ENCODE data around the gene BAAT. TPM values are rescaled to one million over a fixed set of nuclear protein-coding genes. Genes with fewer than 3 reads are reported as not detected.

The BAAT gene
- total and polyA plus RNA-seq, 2 experiments from 2014 or later, result 19.8 to 41.8 TPM

GRCh38 chr9:101366038-101366756 lies 18.6 kb downstream of the BAAT start:
- peak overlapping the region; percentile 61 for H3K4me2 ChIP-seq

GRCh38 chr9:101365181-101365580 lies 19.6 kb downstream of the BAAT start:
- Histone ChIP-seq H3K9me2 (replicated peaks; ENCODE audit: insufficient read depth) (no peaks in the 10 kb centered on the region), H3K36me3 (replicated peaks; ENCODE audit: insufficient read depth, low read depth) (no peaks in the 10 kb centered on the region), H3K27ac (peak overlapping the region; percentile 46), H4K20me1 (ENCODE audit: insufficient read depth, poor library complexity, severe bottlenecking) (no peaks in the 10 kb centered on the region), H3K4me2 (no peak overlapping the region), H3K9me3 (ENCODE audit: low read depth) (no peaks in the 10 kb centered on the region), H3K27me3 (no peaks in the 10 kb centered on the region), H3K79me2 (no peaks in the 10 kb centered on the region), H3K4me1 (ENCODE audit: insufficient read depth) (peaks cover 9% of the 10 kb centered on the region), H2AFZ (no peak overlapping the region), H3K4me3 (no peak overlapping the region)
- no peak for DNase-seq (ENCODE audit: low spot score)
- no peak for TF ChIP-seq EZH2 (IDR thresholded peaks at IDR 0.05; ENCODE audit: borderline replicate concordance)
- no peak for TF ChIP-seq CTCF (IDR thresholded peaks at IDR 0.05; ENCODE audit: poor library complexity)
- TF ChIP-seq EZH2phosphoT487 (IDR thresholded peaks at IDR 0.05; ENCODE audit: low read depth, severe bottlenecking, unreplicated experiment), result no peak

More at GRCh38 chr9:101366038-101366756, 18.6 kb downstream of the BAAT start:
- H3K27ac ChIP-seq, result peak overlapping the region; percentile 63
- H3K79me2 ChIP-seq, result no peaks in the 10 kb centered on the region
- peaks cover 9% of the 10 kb centered on the region for H3K4me1 ChIP-seq (ENCODE audit: insufficient read depth)
- H3K9me2 ChIP-seq (replicated peaks; ENCODE audit: insufficient read depth), result no peaks in the 10 kb centered on the region
- H2AFZ ChIP-seq, result no peak overlapping the region
- H3K4me3 ChIP-seq, result no peak overlapping the region
- peak; percentile 24 for DNase-seq (ENCODE audit: low spot score)
- no peaks in the 10 kb centered on the region for H4K20me1 ChIP-seq (ENCODE audit: insufficient read depth, poor library complexity, severe bottlenecking)
- 47% methylated on average over 5 of the region's 5 CpGs for WGBS (ENCODE audit: low lambda C conversion rate, missing lambda C conversion rate)
- no peaks in the 10 kb centered on the region for H3K27me3 ChIP-seq
- H3K9me3 ChIP-seq (ENCODE audit: low read depth), result no peaks in the 10 kb centered on the region
- no peaks in the 10 kb centered on the region for H3K36me3 ChIP-seq (replicated peaks; ENCODE audit: insufficient read depth, low read depth)
- TF ChIP-seq EZH2phosphoT487 (IDR thresholded peaks at IDR 0.05; ENCODE audit: low read depth, severe bottlenecking, unreplicated experiment) (no peak), CTCF (IDR thresholded peaks at IDR 0.05; ENCODE audit: poor library complexity) (no peak), EZH2 (IDR thresholded peaks at IDR 0.05; ENCODE audit: borderline replicate concordance) (no peak)

GRCh38 chr9:101362450-101362849 lies 22.4 kb downstream of the BAAT start:
- Histone ChIP-seq H3K9me2 (replicated peaks; ENCODE audit: insufficient read depth) (no peaks in the 10 kb centered on the region), H4K20me1 (ENCODE audit: insufficient read depth, poor library complexity, severe bottlenecking) (no peaks in the 10 kb centered on the region), H3K4me3 (no peak overlapping the region), H3K27ac (no peak overlapping the region), H3K27me3 (no peaks in the 10 kb centered on the region), H3K4me2 (no peak overlapping the region), H3K36me3 (replicated peaks; ENCODE audit: insufficient read depth, low read depth) (no peaks in the 10 kb centered on the region), H3K79me2 (no peaks in the 10 kb centered on the region), H2AFZ (no peak overlapping the region), H3K4me1 (ENCODE audit: insufficient read depth) (peaks cover 9% of the 10 kb centered on the region), H3K9me3 (ENCODE audit: low read depth) (no peaks in the 10 kb centered on the region)
- no peak for DNase-seq (ENCODE audit: low spot score)
- WGBS (ENCODE audit: low lambda C conversion rate, missing lambda C conversion rate), result 80% methylated on average over 4 of the region's 5 CpGs
- TF ChIP-seq EZH2phosphoT487 (IDR thresholded peaks at IDR 0.05; ENCODE audit: low read depth, severe bottlenecking, unreplicated experiment) (no peak), CTCF (IDR thresholded peaks at IDR 0.05; ENCODE audit: poor library complexity) (no peak), EZH2 (IDR thresholded peaks at IDR 0.05; ENCODE audit: borderline replicate concordance) (no peak)
